IMR-90 (cell line): ENCODE results near the gene CELSR1. TPM values are rescaled to one million over a fixed set of nuclear protein-coding genes. Genes with fewer than 3 reads are reported as not detected.

ENCODE experiments used
- ATAC-seq: fragments of 200-7000 bp; cut with Tn5 transposase; 2 replicates; pipeline ENCODE4 v1.9.1; 2020; ENCODE audit warnings: low read depth, mild to moderate bottlenecking, moderate library complexity
- BruUV-seq: library from RNA; stranded (reverse); fragments of 400-500 nt; replicated peaks from 2 replicates; lab custom pipeline; 2021; lab: Mats Ljungman, UMichigan
- CTCF ChIA-PET: fragments of 300-600 bp; formaldehyde crosslinking; extraction: SDS; loops from one replicate; lab custom pipeline; 2021; ENCODE audit warnings: antibody characterized with exemption; lab: Yijun Ruan, JAX
- POLR2A ChIA-PET: fragments of 300-600 bp; sonication (Branson Sonifier 250); formaldehyde crosslinking; loops from one replicate; lab custom pipeline; 2022; ENCODE audit warnings: antibody characterized with exemption; ENCODE audit not compliant: unreplicated experiment; lab: Charles Lee
- DNase-seq: peaks from one replicate; pipeline ENCODE4 v3.0.0; 2013
- H2AFZ ChIP-seq: replicated peaks from 2 replicates; pipeline ENCODE3; 2013; ENCODE audit warnings: low read length, mild to moderate bottlenecking; ENCODE audit not compliant: poor library complexity
- H2AK5ac ChIP-seq: 2 replicates; pipeline ENCODE4 v1.6.1; 2013; ENCODE audit warnings: low read depth, low read length, inconsistent platforms
- H2AK9ac ChIP-seq: replicated peaks from 2 replicates; pipeline ENCODE3; 2013; ENCODE audit warnings: mild to moderate bottlenecking, low read depth, low read length, moderate library complexity; ENCODE audit not compliant: poor library complexity
- H2BK120ac ChIP-seq: 2 replicates; pipeline ENCODE4 v1.6.1; 2013; ENCODE audit warnings: low read depth, low read length, inconsistent platforms
- H2BK15ac ChIP-seq: 3 replicates; pipeline ENCODE4 v1.6.1; 2013; ENCODE audit warnings: low read depth, low read length, inconsistent platforms
- H2BK20ac ChIP-seq: 2 replicates; pipeline ENCODE4 v1.6.1; 2013; ENCODE audit warnings: low read depth, mild to moderate bottlenecking, inconsistent platforms, low read length, moderate library complexity
- H2BK5ac ChIP-seq: 2 replicates; pipeline ENCODE4 v1.6.1; 2013; ENCODE audit warnings: mild to moderate bottlenecking, low read depth, low read length, inconsistent platforms; ENCODE audit not compliant: poor library complexity, severe bottlenecking
- H3K14ac ChIP-seq: replicated peaks from 2 replicates; pipeline ENCODE4 v1.6.1; 2013; ENCODE audit warnings: low read depth, low read length, inconsistent platforms
- H3K18ac ChIP-seq: 2 replicates; pipeline ENCODE4 v1.6.1; 2013; ENCODE audit warnings: low read depth, low read length, control low read depth
- H3K23ac ChIP-seq: 2 replicates; pipeline ENCODE4 v1.6.1; 2013; ENCODE audit warnings: low read depth, low read length, inconsistent platforms
- H3K27ac ChIP-seq: 2 replicates; pipeline ENCODE4 v1.5.1; 2013; ENCODE audit warnings: mild to moderate bottlenecking, control low read depth, low read length; ENCODE audit not compliant: insufficient read depth
- H3K27me3 ChIP-seq: 2 replicates; pipeline ENCODE4 v1.6.1; 2013; ENCODE audit warnings: low read length; ENCODE audit not compliant: control insufficient read depth, insufficient read depth
- H3K36me3 ChIP-seq: 2 replicates; pipeline ENCODE4 v1.6.1; 2013; ENCODE audit warnings: low read length, mixed read lengths; ENCODE audit not compliant: control insufficient read depth, insufficient read depth
- H3K4ac ChIP-seq: 2 replicates; pipeline ENCODE4 v1.6.1; 2013; ENCODE audit warnings: low read depth, low read length, inconsistent platforms
- H3K4me1 ChIP-seq: 2 replicates; pipeline ENCODE4 v1.6.1; 2013; ENCODE audit warnings: low read length, mixed read lengths; ENCODE audit not compliant: control insufficient read depth, insufficient read depth
- H3K4me2 ChIP-seq: 2 replicates; pipeline ENCODE4 v1.6.1; 2013; ENCODE audit warnings: low read depth, mild to moderate bottlenecking, control low read depth, low read length, moderate library complexity
- H3K4me3 ChIP-seq: 2 replicates; pipeline ENCODE4 v1.5.1; 2013; ENCODE audit warnings: low read depth, mild to moderate bottlenecking, control low read depth, low read length, moderate library complexity; ENCODE audit not compliant: insufficient read depth
- H3K56ac ChIP-seq: 2 replicates; pipeline ENCODE4 v1.6.1; 2013; ENCODE audit warnings: low read length, inconsistent platforms; ENCODE audit not compliant: insufficient read depth; ENCODE audit errors: extremely low read depth
- H3K79me1 ChIP-seq, 2 experiments: 2 replicates each; pipeline ENCODE4 v1.6.1; 2013; ENCODE audit warnings: low read length in 2 of 2, inconsistent platforms in 1 of 2, low read depth in 1 of 2
- H3K9ac ChIP-seq: 2 replicates; pipeline ENCODE4 v1.6.1; 2013; ENCODE audit warnings: low read depth, low read length, control low read depth
- H3K9me1 ChIP-seq: 2 replicates; pipeline ENCODE4 v1.6.1; 2013; ENCODE audit warnings: low read length, inconsistent platforms; ENCODE audit not compliant: insufficient read depth
- H3K9me3 ChIP-seq: 2 replicates; pipeline ENCODE4 v1.6.1; 2013; ENCODE audit warnings: low read length; ENCODE audit not compliant: control insufficient read depth, insufficient read depth
- H4K20me1 ChIP-seq: 2 replicates; pipeline ENCODE4 v1.6.1; 2013; ENCODE audit warnings: low read length, inconsistent platforms; ENCODE audit not compliant: insufficient read depth
- H4K5ac ChIP-seq: 2 replicates; pipeline ENCODE4 v1.6.1; 2013; ENCODE audit warnings: mild to moderate bottlenecking, low read depth, low read length, control low read depth
- H4K8ac ChIP-seq, 2 experiments: 2 replicates each; pipeline ENCODE4 v1.6.1; 2013; ENCODE audit warnings: low read depth in 2 of 2, low read length in 2 of 2, control low read depth in 1 of 2, inconsistent platforms in 1 of 2
- H4K91ac ChIP-seq: 2 replicates; pipeline ENCODE4 v1.6.1; 2013; ENCODE audit warnings: low read depth, low read length, inconsistent platforms; ENCODE audit not compliant: insufficient read depth
- BHLHE40 ChIP-seq: fragments of 150-350 bp; IDR thresholded peaks from 2 replicates; pipeline ENCODE4 v1.6.1; 2016; ENCODE audit warnings: mild to moderate bottlenecking, low read depth, low read length
- CHD1 ChIP-seq: IDR thresholded peaks from 2 replicates; pipeline ENCODE4 v1.6.1; 2012; ENCODE audit warnings: low read depth, low read length, improper control_type of control experiment
- FOS ChIP-seq: fragments of 150-350 bp; IDR thresholded peaks from 2 replicates; pipeline ENCODE4 v1.6.1; 2016; ENCODE audit warnings: low read depth, low read length
- MAZ ChIP-seq: IDR thresholded peaks from 2 replicates; pipeline ENCODE4 v1.6.1; 2012; ENCODE audit warnings: low read depth, mild to moderate bottlenecking, low read length, improper control_type of control experiment, moderate library complexity, borderline replicate concordance
- POLR2A ChIP-seq: IDR thresholded peaks from 2 replicates; pipeline ENCODE4 v1.6.1; 2012; ENCODE audit warnings: mild to moderate bottlenecking, low read depth, low read length
- RFX5 ChIP-seq: IDR thresholded peaks from 2 replicates; pipeline ENCODE4 v1.8.0; 2012; ENCODE audit warnings: low read depth, mild to moderate bottlenecking, low read length, moderate library complexity
- SMC3 ChIP-seq: fragments of 150-350 bp; IDR thresholded peaks from 2 replicates; pipeline ENCODE4 v1.6.1; 2016; ENCODE audit warnings: low read depth, mild to moderate bottlenecking, antibody characterized with exemption, low read length, moderate library complexity
- WGBS, 2 experiments: methylation state at CpG; one replicate each; pipeline versions ENCODE4 v1.1.5 to v1.1.7; 2013; ENCODE audit warnings: missing lambda C conversion rate in 2 of 2; ENCODE audit not compliant: insufficient read length in 1 of 2; ENCODE audit errors: extremely low coverage in 2 of 2; 5-methylcytosine and 5-hydroxymethylcytosine counted together
- dilution Hi-C: fragments of 300-500 bp; cut with HindIII; formaldehyde crosslinking; loops from one replicate; pipeline ENCODE4 v1.14.3; 2018; ENCODE audit warnings: low sequenced_read_pairs; ENCODE audit not compliant: unreplicated experiment
- in situ Hi-C: fragments of 300-500 bp; cut with MboI; formaldehyde crosslinking; loops from 3 replicates; pipeline ENCODE4 v1.14.3; 2019; ENCODE audit warnings: low sequenced_read_pairs, inconsistent platforms, mixed read lengths
- intact Hi-C: fragments of 100-400 bp; cut with micrococcal nuclease; formaldehyde crosslinking; loops from 2 replicates; pipeline ENCODE4 v1.10.0; 2022
- polyA plus RNA-seq, 3 experiments: library from polyadenylated mRNA; depleted of rRNA; stranded (reverse); fragments of >200 nt; gene quantifications; 2 replicates each; pipeline ENCODE4 v1.2.3, GENCODE V29; 2012; ENCODE audit warnings: low replicate concordance in 1 of 3
- total RNA-seq: library from RNA; depleted of rRNA; stranded (reverse); fragments of >200 nt; gene quantifications from 2 replicates; pipeline ENCODE4 v1.2.3, GENCODE V29; 2012

CELSR1 gene
- total and polyA plus RNA-seq, 2 of the 4 experiments (the other 2 are of a cell fraction) = 0.36 to 0.82 TPM

GRCh38 chr22:46472722-46473016, 64.8 kb downstream of the CELSR1 start:
- peaks cover 29% of the 10 kb centered on the region for H3K27me3 ChIP-seq
- POLR2A ChIA-PET = no interaction called here
- no peak overlapping the region for H3K4me3 ChIP-seq
- H3K56ac ChIP-seq = no peak overlapping the region
- no peak overlapping the region for H2AK5ac ChIP-seq
- no peaks in the 10 kb centered on the region for H4K20me1 ChIP-seq
- CTCF ChIA-PET = no interaction called here
- no peak for ATAC-seq
- H3K23ac ChIP-seq = no peak overlapping the region
- no peak overlapping the region for H3K18ac ChIP-seq
- no peak overlapping the region for H4K5ac ChIP-seq
- dilution Hi-C loops (no loop called here), intact Hi-C loops (no loop called here), in situ Hi-C loops (no loop called here)
- no peak overlapping the region for H3K9ac ChIP-seq
- H3K27ac ChIP-seq = no peak overlapping the region
- no CpG with 5 or more reads among the region's 8 CpGs for WGBS, 2 experiments
- H4K91ac ChIP-seq = no peak overlapping the region
- no peak overlapping the region for H2AFZ ChIP-seq
- TF ChIP-seq BHLHE40 = no peak
- TF ChIP-seq CHD1 = no peak
- TF ChIP-seq FOS = no peak
- TF ChIP-seq MAZ = no peak
- TF ChIP-seq RFX5 = no peak
- no peak for TF ChIP-seq POLR2A
- TF ChIP-seq SMC3 = no peak
- H2BK5ac ChIP-seq = no peak overlapping the region
- no peak overlapping the region for H4K8ac ChIP-seq
- H2BK120ac ChIP-seq = no peak overlapping the region
- H3K9me3 ChIP-seq = no peaks in the 10 kb centered on the region
- no peak for DNase-seq
- no peak overlapping the region for H3K4me2 ChIP-seq
- no peaks in the 10 kb centered on the region for H3K79me1 ChIP-seq
- H2AK9ac ChIP-seq = no peak overlapping the region
- H3K4ac ChIP-seq = no peak overlapping the region
- no peaks in the 10 kb centered on the region for H3K4me1 ChIP-seq
- no peak overlapping the region for H3K14ac ChIP-seq
- H3K36me3 ChIP-seq = no peaks in the 10 kb centered on the region
- H2BK15ac ChIP-seq = no peak overlapping the region
- BruUV-seq = no TSS peak
- no peak overlapping the region for H2BK20ac ChIP-seq
- no peaks in the 10 kb centered on the region for H3K9me1 ChIP-seq
